A172 (cell line): ENCODE measurements around the gene NUDT4B. TPM values are rescaled to one million over a fixed set of nuclear protein-coding genes. Genes with fewer than 3 reads are reported as not detected.
"Not testable (repeated sequence)": the region's sequence is repeated elsewhere in the genome, so short reads cannot be mapped to it uniquely, and the experiment has no call there.

Source experiments
- DNase-seq: peaks from one replicate; pipeline ENCODE4 v3.0.0-alpha.2; 2015; ENCODE audit warnings: low spot score
- total RNA-seq: library from RNA; depleted of rRNA; stranded (reverse); fragments of >200 nt; shearing (Covaris generic); gene quantifications from 2 replicates; pipeline ENCODE4 v1.2.3, GENCODE V29; 2014

NUDT4B gene
- total RNA-seq, 1 experiment from 2014 or later = 15.7 TPM

GRCh38 chr1:148738667-148739066 is 9.9 kb upstream of the NUDT4B start:
- DNase-seq = not testable (repeated sequence)

- DNase-seq = not testable (repeated sequence)
Observed at GRCh38 chr1:148743200-148743599, 5.4 kb upstream of the NUDT4B start.

GRCh38 chr1:148743726-148744720 is 4.6 kb upstream of the NUDT4B start:
- not testable (repeated sequence) for DNase-seq

- not testable (repeated sequence) for DNase-seq
Observed at GRCh38 chr1:148749335-148749681, 734 bp downstream of the NUDT4B start.

- DNase-seq = not testable (repeated sequence)
Observed at GRCh38 chr1:148756231-148756630, 7.7 kb downstream of the NUDT4B start.

- not testable (repeated sequence) for DNase-seq
Observed at GRCh38 chr1:148757446-148757845, 8.9 kb downstream of the NUDT4B start.

- not testable (repeated sequence) for DNase-seq
Observed at GRCh38 chr1:148758412-148758811, 9.8 kb downstream of the NUDT4B start.

GRCh38 chr1:148758925-148759324 is 10.4 kb downstream of the NUDT4B start:
- not testable (repeated sequence) for DNase-seq

GRCh38 chr1:148759749-148760148 is 11.2 kb downstream of the NUDT4B start:
- not testable (repeated sequence) for DNase-seq

GRCh38 chr1:148760206-148760605 is 11.6 kb downstream of the NUDT4B start:
- DNase-seq = not testable (repeated sequence)

- not testable (repeated sequence) for DNase-seq
Observed at GRCh38 chr1:148761360-148761759, 12.8 kb downstream of the NUDT4B start.

GRCh38 chr1:148765238-148766019 is 16.9 kb downstream of the NUDT4B start:
- not testable (repeated sequence) for DNase-seq

GRCh38 chr1:148768541-148768940 is 20.0 kb downstream of the NUDT4B start:
- DNase-seq = not testable (repeated sequence)

- DNase-seq = not testable (repeated sequence)
Observed at GRCh38 chr1:148769495-148769894, 20.9 kb downstream of the NUDT4B start.

GRCh38 chr1:148773690-148774089 is 25.1 kb downstream of the NUDT4B start:
- not testable (repeated sequence) for DNase-seq

- DNase-seq = not testable (repeated sequence)
Observed at GRCh38 chr1:148774102-148774501, 25.5 kb downstream of the NUDT4B start.

GRCh38 chr1:148775263-148775662 is 26.7 kb downstream of the NUDT4B start:
- DNase-seq = not testable (repeated sequence)

GRCh38 chr1:148777649-148778048 is 29.1 kb downstream of the NUDT4B start:
- DNase-seq = not testable (repeated sequence)

GRCh38 chr1:148780404-148780803 is 31.8 kb downstream of the NUDT4B start:
- not testable (repeated sequence) for DNase-seq

- DNase-seq = not testable (repeated sequence)
Observed at GRCh38 chr1:148791543-148792099, 43.0 kb downstream of the NUDT4B start.

- DNase-seq = not testable (repeated sequence)
Observed at GRCh38 chr1:148793762-148794332, 45.3 kb downstream of the NUDT4B start.
